Sciatic nerve (tissue), 2 donors: ENCODE data around the gene IFNA4. TPM values are rescaled to one million over a fixed set of nuclear protein-coding genes. Genes with fewer than 3 reads are reported as not detected.
"Not testable (repeated sequence)": the region's sequence is repeated elsewhere in the genome, so short reads cannot be mapped to it uniquely, and the experiment has no call there.

Experiments used
- ATAC-seq: fragments of 200-7000 bp; cut with Tn5 transposase; one replicate; pipeline ENCODE4 v1.9.1; 2020; ENCODE audit warnings: mild to moderate bottlenecking, moderate library complexity
- DNase-seq: peaks from one replicate; pipeline ENCODE4 v3.0.0-alpha.2; 2020; ENCODE audit warnings: low spot score
- intact Hi-C: fragments of 100-400 bp; cut with DNase I; formaldehyde crosslinking; loops from one replicate; pipeline ENCODE4 v1.14.2; 2022
- total RNA-seq: library from RNA; stranded (reverse); fragmentation: NEBNext Ultra II Directional; extraction: Animal tissue kit (Norgen Biotek cat#: 25700); gene quantifications from one replicate; pipeline ENCODE4 v1.2.1, GENCODE V29; 2021
- donor health status: DM: no; HTN: no; CAD: no.
- donor health status: DM: no; HTN: no; CAD: no.

The IFNA4 gene
- total RNA-seq, 1 donor from 2014 or later = not detected

- no peak for ATAC-seq
- intact Hi-C loops = no loop called here
- DNase-seq = no peak
These were observed 12.7 kb downstream of the IFNA4 start for GRCh38 chr9:21174671-21175070.

GRCh38 chr9:21172156-21172555, 15.2 kb downstream of the IFNA4 start:
- no peak for DNase-seq
- no peak for ATAC-seq
- intact Hi-C loops = no loop called here

- intact Hi-C loops = no loop called here
- ATAC-seq = no peak
- DNase-seq = no peak
These were observed 16.0 kb downstream of the IFNA4 start for GRCh38 chr9:21171351-21171750.

GRCh38 chr9:21166560-21166959, 20.8 kb downstream of the IFNA4 start, which contains the start of gene IFNA21:
Gene IFNA21 (minus strand): TSS chr9:21166660. CDS start chr9:21166612, 48 bp downstream.
- DNase-seq, intact Hi-C loops, ATAC-seq: not testable (repeated sequence)

GRCh38 chr9:21165516-21165915, 21.9 kb downstream of the IFNA4 start:
- intact Hi-C loops = no loop called here
- DNase-seq (no peak), ATAC-seq (no peak)

- DNase-seq (no peak), ATAC-seq (no peak)
- intact Hi-C loops = no loop called here
These were observed 27.2 kb downstream of the IFNA4 start for GRCh38 chr9:21160178-21160577.

- ATAC-seq = no peak
- intact Hi-C loops = no loop called here
- DNase-seq = no peak
These were observed 31.9 kb downstream of the IFNA4 start for GRCh38 chr9:21155501-21155900.

GRCh38 chr9:21154018-21154608, 33.3 kb downstream of the IFNA4 start:
- no peak for DNase-seq
- intact Hi-C loops = no loop called here
- peak; percentile 84 for ATAC-seq

- no peak for DNase-seq
- ATAC-seq = peak; percentile 61
- intact Hi-C loops = no loop called here
These were observed 33.9 kb downstream of the IFNA4 start for GRCh38 chr9:21153336-21154017.

GRCh38 chr9:21144603-21145002, 42.8 kb downstream of the IFNA4 start:
- DNase-seq (no peak), ATAC-seq (no peak)
- intact Hi-C loops = no loop called here

GRCh38 chr9:21141427-21141882, 45.9 kb downstream of the IFNA4 start, which contains the start of gene IFNW1:
Gene IFNW1 (minus strand): TSS chr9:21141832. CDS start chr9:21141570, 262 bp downstream.
- DNase-seq = no peak
- intact Hi-C loops = no loop called here
- ATAC-seq = peak; percentile 87

- intact Hi-C loops = no loop called here
- ATAC-seq (no peak), DNase-seq (no peak)
These were observed 50.4 kb downstream of the IFNA4 start for GRCh38 chr9:21137020-21137419.

Other genes with a start within 250 kb of the IFNA4 start
- gene HACD4, start 155.9 kb downstream of the IFNA4 start, total RNA-seq = 6.4 TPM
- gene IFNB1, start 109.6 kb downstream of the IFNA4 start, total RNA-seq = not detected
- not detected for gene IFNW1, start 45.8 kb downstream of the IFNA4 start, total RNA-seq
- gene IFNA21, start 20.9 kb downstream of the IFNA4 start, total RNA-seq = not detected
- gene IFNA7, start 14.6 kb upstream of the IFNA4 start, total RNA-seq = not detected
- gene IFNA10, start 19.6 kb upstream of the IFNA4 start, total RNA-seq = not detected
- gene IFNA16, start 29.7 kb upstream of the IFNA4 start, total RNA-seq = not detected
- not detected for gene IFNA17, start 40.6 kb upstream of the IFNA4 start, total RNA-seq
- gene IFNA14, start 52.4 kb upstream of the IFNA4 start, total RNA-seq = not detected
- 0.36 TPM for gene IFNA5, start 117.7 kb upstream of the IFNA4 start, total RNA-seq
- gene KLHL9, start 147.8 kb upstream of the IFNA4 start, total RNA-seq = 26.3 TPM
- not detected for gene IFNA6, start 163.3 kb upstream of the IFNA4 start, total RNA-seq
- gene IFNA13, start 180.5 kb upstream of the IFNA4 start, total RNA-seq = not detected
- gene IFNA2, start 197.8 kb upstream of the IFNA4 start, total RNA-seq = not detected
- not detected for gene IFNA8, start 221.5 kb upstream of the IFNA4 start, total RNA-seq